GM18951 (cell line): ENCODE data around the gene DHX34.
"Not testable (repeated sequence)": the region's sequence is repeated elsewhere in the genome, so short reads cannot be mapped to it uniquely, and the experiment has no call there.

Experiments used
- POLR2A ChIP-seq: IDR thresholded peaks from 4 replicates; pipeline ENCODE4 v1.6.1; 2011; ENCODE audit warnings: mild to moderate bottlenecking; ENCODE audit not compliant: insufficient read length, insufficient read depth; ENCODE audit errors: extremely low read depth
- in situ Hi-C: fragments of 300-500 bp; cut with MboI; formaldehyde crosslinking; loops from one replicate; pipeline ENCODE4 v1.12.0; 2022; ENCODE audit warnings: low sequenced_read_pairs, mixed read lengths, inconsistent platforms; ENCODE audit not compliant: unreplicated experiment

Gene DHX34

DNA sequence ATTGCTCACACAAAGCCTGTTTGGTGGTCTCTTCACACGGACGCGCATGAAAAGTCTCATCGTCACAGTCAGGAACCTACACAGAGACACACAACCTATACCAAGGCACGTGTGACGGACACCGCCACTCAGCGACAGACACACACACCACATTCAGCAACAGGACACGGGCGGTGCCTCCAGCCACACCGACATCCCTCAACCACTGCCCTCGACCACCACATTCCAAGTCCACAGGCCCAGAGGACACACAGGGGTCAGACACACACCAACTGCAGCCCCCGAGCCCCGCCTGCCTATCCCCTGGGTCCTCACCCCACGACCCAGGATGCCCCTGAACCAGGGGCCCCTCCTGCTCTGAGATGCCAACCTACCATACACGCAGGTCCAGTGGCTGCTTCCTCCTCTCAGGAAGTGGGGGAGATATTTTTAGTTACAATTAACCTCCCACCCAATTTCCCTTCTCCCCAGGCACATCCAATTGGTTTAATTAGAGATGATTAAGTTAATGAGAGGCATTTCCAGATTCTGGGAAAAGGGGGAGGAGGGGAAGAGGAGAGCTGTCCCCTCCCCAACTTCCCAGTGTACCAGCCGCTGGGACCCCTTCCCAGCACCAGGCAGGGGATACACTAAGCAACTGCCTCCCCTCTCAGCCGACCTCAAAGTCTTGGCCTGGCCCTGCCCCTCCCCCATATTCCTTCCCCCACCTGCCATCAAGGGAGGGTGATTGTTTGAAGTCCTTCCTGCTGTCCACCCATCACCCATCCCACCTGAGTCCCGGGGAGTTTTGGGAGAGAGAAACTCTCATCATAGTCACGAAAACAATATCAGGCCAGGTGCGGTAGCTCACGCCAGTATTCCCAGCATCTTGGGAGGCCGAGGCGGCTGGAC is 49.8 kb downstream of the DHX34 start:
- no peak for TF ChIP-seq POLR2A
- in situ Hi-C loops = no loop called here

DNA sequence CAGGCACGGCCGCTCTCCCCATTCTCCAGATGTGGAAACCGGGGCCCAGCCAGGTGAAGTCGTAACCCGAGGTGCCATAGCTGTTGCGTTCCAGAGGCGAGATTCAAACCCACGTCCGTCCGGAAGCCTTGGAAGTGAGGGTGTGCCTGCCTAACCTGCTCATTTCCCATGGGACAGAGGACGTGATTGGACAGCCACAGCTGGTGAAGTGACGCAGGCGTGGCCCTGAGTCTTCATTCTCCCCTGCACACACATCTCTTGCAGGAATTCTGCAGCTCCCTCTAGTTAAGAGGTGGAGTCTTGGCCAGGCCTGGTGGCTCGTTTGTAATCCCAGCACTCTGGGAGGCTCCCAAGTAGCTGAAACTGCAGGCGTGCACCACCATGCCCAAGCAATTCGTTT is 53.4 kb downstream of the DHX34 start:
- in situ Hi-C loops = no loop called here

DNA sequence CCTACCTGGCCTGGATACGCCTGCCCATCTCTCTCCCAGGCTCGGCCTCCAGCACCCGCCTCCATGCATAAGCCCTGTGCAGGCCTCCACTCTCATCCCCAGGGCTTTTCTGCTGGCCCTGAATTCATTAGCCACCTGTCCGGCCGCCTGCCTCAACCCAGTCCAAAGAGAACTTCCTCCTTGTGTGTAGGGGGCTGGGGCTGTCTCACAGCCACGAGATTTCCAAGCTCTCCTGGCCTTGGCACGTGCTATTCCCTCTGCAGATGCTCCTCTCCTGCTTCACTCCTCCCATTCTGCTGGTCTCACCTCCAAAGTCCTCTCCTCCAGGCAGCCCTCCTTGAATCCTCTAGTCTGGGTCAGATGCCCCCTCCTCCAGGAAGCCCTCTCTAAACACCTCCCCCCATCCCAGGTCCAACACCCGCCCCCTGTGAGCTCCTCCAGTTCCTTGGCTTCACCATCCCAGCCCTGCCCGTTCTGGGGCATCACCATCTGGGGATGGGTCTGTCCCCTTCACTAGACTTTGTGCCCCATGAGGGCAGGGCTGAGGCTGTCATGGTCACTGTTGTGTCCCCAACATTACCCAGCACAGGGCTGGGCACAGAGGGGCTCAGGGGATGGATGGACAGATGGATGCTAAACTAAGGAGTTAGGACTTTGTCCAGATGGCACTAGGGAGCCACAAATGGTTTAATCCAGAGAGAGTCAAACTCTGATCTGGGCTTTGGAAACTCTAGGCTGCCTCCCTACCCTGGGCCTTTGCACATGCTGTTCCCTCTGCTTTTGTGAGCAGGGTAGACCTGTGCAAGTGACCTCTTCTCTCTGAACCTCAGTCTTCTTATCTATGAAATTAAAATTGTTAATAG is 55.5 kb downstream of the DHX34 start:
- no peak for TF ChIP-seq POLR2A
- in situ Hi-C loops = no loop called here

More for the DNA sequence above, 53.4 kb downstream of the DHX34 start:
- TF ChIP-seq POLR2A = no peak

- in situ Hi-C loops = no loop called here
- no peak for TF ChIP-seq POLR2A
Observed at GRCh38 chr19:47405197-47405550, 56.1 kb downstream of the DHX34 start.

DNA sequence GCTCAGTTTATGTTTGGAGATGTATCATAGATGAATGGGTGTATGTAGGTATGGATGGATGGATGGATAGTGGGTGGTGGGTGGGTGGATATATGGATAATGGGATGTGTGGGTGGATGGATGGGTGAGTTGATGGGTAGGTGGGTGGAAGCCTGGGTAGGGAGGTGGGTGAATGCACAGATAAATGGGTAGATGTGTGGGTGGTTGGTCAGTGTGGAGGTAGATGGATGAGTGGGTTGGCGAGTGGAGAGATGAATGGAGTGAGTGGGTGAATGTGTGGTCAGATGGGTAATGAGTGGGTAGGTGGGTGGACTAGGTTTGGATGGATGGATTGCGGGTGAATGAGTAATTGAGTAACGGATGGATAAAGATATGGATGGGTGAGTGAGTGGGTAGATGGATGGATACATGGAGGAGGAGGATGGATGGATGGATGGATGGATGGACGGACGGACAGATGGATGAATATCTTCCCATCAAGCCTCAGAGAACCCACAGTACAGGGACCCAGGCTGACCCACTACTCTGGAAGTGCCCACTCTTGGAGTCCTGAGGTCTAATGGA is 56.8 kb downstream of the DHX34 start:
- no peak for TF ChIP-seq POLR2A
- in situ Hi-C loops = no loop called here

- in situ Hi-C loops = no loop called here
- no peak for TF ChIP-seq POLR2A
Observed at GRCh38 chr19:47406711-47407416, 57.7 kb downstream of the DHX34 start.

GRCh38 chr19:47407417-47407774 is 58.3 kb downstream of the DHX34 start:
- no peak for TF ChIP-seq POLR2A
- in situ Hi-C loops = no loop called here

DNA sequence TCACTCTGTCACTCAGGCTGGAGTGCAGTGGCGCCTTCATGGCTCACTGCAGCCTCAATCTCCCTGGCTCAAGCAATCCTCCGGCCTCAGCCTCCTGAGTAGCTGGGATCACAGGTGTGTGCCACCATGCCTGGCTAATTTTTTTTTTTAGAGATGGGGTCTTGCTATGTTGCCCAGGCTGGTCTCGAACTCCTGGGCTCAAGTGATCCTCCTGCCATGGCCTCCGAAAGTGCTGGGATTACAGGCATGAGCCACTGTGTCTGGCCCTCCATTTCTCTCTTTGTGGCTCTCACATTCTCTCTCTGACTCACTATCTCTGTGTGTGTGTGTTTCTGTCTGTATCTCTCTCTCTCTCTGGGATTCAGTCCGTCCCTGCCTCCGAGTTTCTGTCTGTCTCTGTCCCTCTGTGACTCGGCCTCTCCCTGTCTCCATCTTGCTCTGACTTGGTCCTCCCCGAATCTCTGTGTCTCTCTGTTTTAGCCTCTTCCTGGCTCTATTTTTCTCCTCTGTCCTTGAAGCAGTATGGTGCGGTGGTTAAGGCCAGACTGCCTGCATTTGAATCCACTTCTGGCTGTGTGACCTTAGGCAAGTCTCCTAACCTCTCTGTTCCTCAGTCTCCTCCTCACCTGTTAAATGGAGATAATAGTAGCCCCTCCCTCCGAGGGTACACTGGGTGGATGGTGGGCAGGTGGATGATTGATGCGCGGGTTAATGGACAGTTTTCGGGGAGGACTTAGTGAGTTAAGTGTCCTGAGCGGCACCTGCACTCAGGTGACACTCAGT is 59.2 kb downstream of the DHX34 start:
- no peak for TF ChIP-seq POLR2A
- in situ Hi-C loops = no loop called here

- in situ Hi-C loops = no loop called here
- TF ChIP-seq POLR2A = no peak
Observed at GRCh38 chr19:47411101-47411500, 62.0 kb downstream of the DHX34 start.

DNA sequence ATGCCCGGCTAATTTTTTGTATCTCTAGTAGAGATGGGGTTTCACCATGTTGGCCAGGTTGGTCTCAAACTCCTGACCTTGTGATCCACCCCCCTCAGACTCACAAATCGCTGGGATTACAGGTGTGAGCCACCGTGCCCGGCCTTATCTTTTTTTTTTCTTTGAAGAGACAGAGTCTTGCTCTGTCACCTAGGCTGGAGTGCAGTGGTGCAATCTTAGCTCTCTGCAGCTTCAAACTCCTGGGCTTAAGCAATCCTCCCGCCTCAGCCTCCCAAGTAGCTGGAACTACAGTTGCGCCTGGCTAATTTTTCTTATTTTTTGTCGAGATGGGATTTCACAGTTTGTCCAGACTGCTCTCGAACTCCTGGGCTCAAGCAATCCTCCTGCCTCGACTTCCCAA is 62.6 kb downstream of the DHX34 start:
- in situ Hi-C loops = not testable (repeated sequence)

- in situ Hi-C loops = no loop called here
- no peak for TF ChIP-seq POLR2A
Observed at GRCh38 chr19:47413941-47414340, 64.8 kb downstream of the DHX34 start.

- in situ Hi-C loops = no loop called here
- TF ChIP-seq POLR2A = no peak
Observed at GRCh38 chr19:47414469-47414868, 65.4 kb downstream of the DHX34 start.
